GM23338 (cell line): ENCODE results near the gene BRF1. TPM values are rescaled to one million over a fixed set of nuclear protein-coding genes. Genes with fewer than 3 reads are reported as not detected.

Experiments used
- ATAC-seq: fragments of 200-7000 bp; cut with Tn5 transposase; 3 replicates; pipeline ENCODE4 v1.9.1; 2020
- DNase-seq: peaks from one replicate; pipeline ENCODE4 v3.0.0-alpha.2; 2015; ENCODE audit warnings: low spot score
- H2AFZ ChIP-seq: fragments of 200-600 bp; sonication (generic); 2 replicates; pipeline ENCODE4 v1.8.0; 2016; ENCODE audit warnings: antibody characterized with exemption, mild to moderate bottlenecking, moderate library complexity
- H3F3A ChIP-seq: fragments of 200-600 bp; sonication (generic); replicated peaks from 2 replicates; pipeline ENCODE4 v1.8.0; 2017; ENCODE audit warnings: antibody characterized with exemption, mixed run types, low read depth
- H3K27ac ChIP-seq: fragments of 200-600 bp; sonication (generic); 2 replicates; pipeline ENCODE4 v1.6.1; 2016; ENCODE audit warnings: low read depth
- H3K27me3 ChIP-seq: fragments of 200-600 bp; sonication (generic); 2 replicates; pipeline ENCODE4 v1.8.0; 2016; ENCODE audit warnings: mild to moderate bottlenecking, mixed run types, moderate library complexity; ENCODE audit not compliant: insufficient read depth
- H3K36me3 ChIP-seq: fragments of 200-600 bp; sonication (generic); 2 replicates; pipeline ENCODE4 v1.8.0; 2016; ENCODE audit warnings: mild to moderate bottlenecking; ENCODE audit not compliant: insufficient read depth
- H3K4me1 ChIP-seq: fragments of 200-600 bp; sonication (generic); 2 replicates; pipeline ENCODE4 v1.8.0; 2016; ENCODE audit warnings: mild to moderate bottlenecking, moderate library complexity; ENCODE audit not compliant: insufficient read depth
- H3K4me2 ChIP-seq: fragments of 200-600 bp; sonication (generic); 2 replicates; pipeline ENCODE4 v1.7.1; 2017; ENCODE audit warnings: mixed run types
- H3K4me3 ChIP-seq: fragments of 200-600 bp; sonication (generic); 2 replicates; pipeline ENCODE4 v1.6.1; 2016; ENCODE audit warnings: mixed run types
- H3K79me2 ChIP-seq: fragments of 200-600 bp; sonication (generic); replicated peaks from 2 replicates; pipeline ENCODE4 v1.8.0; 2017; ENCODE audit warnings: mild to moderate bottlenecking; ENCODE audit not compliant: insufficient read depth
- H3K9me2 ChIP-seq: fragments of 200-600 bp; sonication (generic); 2 replicates; pipeline ENCODE4 v1.8.0; 2017; ENCODE audit not compliant: insufficient read depth
- H4K20me1 ChIP-seq: fragments of 200-600 bp; sonication (generic); replicated peaks from 2 replicates; pipeline ENCODE4 v1.8.0; 2017; ENCODE audit warnings: mild to moderate bottlenecking; ENCODE audit not compliant: insufficient read depth
- H3K27ac Mint-ChIP-seq: 2 replicates; pipeline ENCODE4 v1.8.0; 2020; ENCODE audit warnings: inconsistent platforms, mild to moderate bottlenecking, moderate library complexity, mixed read lengths
- H3K27me3 Mint-ChIP-seq: 3 replicates; pipeline ENCODE4 v1.8.0; 2022; ENCODE audit warnings: low read depth, mild to moderate bottlenecking, moderate library complexity, mixed read lengths, inconsistent platforms; ENCODE audit not compliant: insufficient read depth, poor library complexity
- H3K36me3 Mint-ChIP-seq: 3 replicates; pipeline ENCODE4 v1.8.0; 2021; ENCODE audit warnings: low read depth, mild to moderate bottlenecking, inconsistent platforms, moderate library complexity, mixed read lengths
- H3K4me1 Mint-ChIP-seq: 3 replicates; pipeline ENCODE4 v1.8.0; 2020; ENCODE audit warnings: mild to moderate bottlenecking, inconsistent platforms, mixed read lengths
- H3K4me3 Mint-ChIP-seq: 3 replicates; pipeline ENCODE4 v1.8.0; 2021; ENCODE audit warnings: moderate library complexity, mild to moderate bottlenecking, inconsistent platforms, mixed read lengths
- H3K9me3 Mint-ChIP-seq: 3 replicates; pipeline ENCODE4 v1.8.0; 2020; ENCODE audit warnings: moderate library complexity, mild to moderate bottlenecking, inconsistent platforms, mixed read lengths
- CREB1 ChIP-seq: fragments of 250-450 bp; sonication (Bioruptor Pico); IDR thresholded peaks from 2 replicates; pipeline ENCODE4 v1.5.0; 2020; ENCODE audit warnings: low read depth, mild to moderate bottlenecking, moderate library complexity
- EZH2 ChIP-seq: fragments of 200-600 bp; sonication (generic); IDR thresholded peaks from one replicate; pipeline ENCODE4 v1.8.0; 2017; ENCODE audit warnings: antibody characterized with exemption, mild to moderate bottlenecking, low read depth; ENCODE audit not compliant: unreplicated experiment
- NANOG ChIP-seq: IDR thresholded peaks from 2 replicates; pipeline ENCODE4 v1.6.1; 2016; ENCODE audit warnings: antibody characterized with exemption, borderline replicate concordance
- POLR2AphosphoS5 ChIP-seq: IDR thresholded peaks from 2 replicates; pipeline ENCODE4 v1.6.1; 2016; ENCODE audit warnings: antibody characterized with exemption, low read depth
- STAT1 ChIP-seq: IDR thresholded peaks from one replicate; pipeline ENCODE4 v1.6.1; 2016; ENCODE audit warnings: antibody characterized with exemption; ENCODE audit not compliant: unreplicated experiment
- ZNF114 ChIP-seq: fragments of 250-450 bp; sonication (Bioruptor Pico); IDR thresholded peaks from 2 replicates; pipeline ENCODE4 v1.5.0; 2020; ENCODE audit warnings: mild to moderate bottlenecking, moderate library complexity
- ZNF331 ChIP-seq: fragments of 250-450 bp; sonication (Bioruptor Pico); IDR thresholded peaks from 2 replicates; pipeline ENCODE4 v1.5.0; 2020; ENCODE audit warnings: low read depth, mild to moderate bottlenecking, moderate library complexity
- polyA plus RNA-seq: library from polyadenylated mRNA; unstranded; fragments of >200 nt; fragmentation: Nextera tagmentation; extraction: Ambion mirVana; gene quantifications from 2 replicates; pipeline ENCODE4 v1.2.1, GENCODE V29; 2016
- total RNA-seq: library from RNA; depleted of rRNA; stranded (reverse); fragments of >200 nt; shearing (Covaris generic); gene quantifications from 2 replicates; pipeline ENCODE4 v1.2.3, GENCODE V29; 2014
- TF ChIP-seq, protein P1 (sequence below): IDR thresholded peaks from one replicate; pipeline ENCODE4 v1.6.1; 2018; ENCODE audit warnings: antibody characterized with exemption; ENCODE audit not compliant: unreplicated experiment
- TF ChIP-seq, protein P2 (sequence below), 2 experiments: fragments of 200-600 bp in 1 of 2; sonication (generic) in 1 of 2; conservative IDR thresholded peaks; 2 replicates each; pipeline versions ENCODE4 v1.5.1 to v1.6.1; 2016 to 2017; ENCODE audit warnings: antibody characterized with exemption in 2 of 2, low read depth in 2 of 2, mild to moderate bottlenecking in 2 of 2, moderate library complexity in 1 of 2
- TF ChIP-seq, protein P3 (sequence below): fragments of 250-450 bp; sonication (Bioruptor Pico); IDR thresholded peaks from 2 replicates; pipeline ENCODE4 v1.5.0; 2020; ENCODE audit warnings: mild to moderate bottlenecking, moderate library complexity

BRF1 gene
- total and polyA plus RNA-seq, 2 experiments from 2014 or later, result 8.6 to 29.9 TPM

- TF ChIP-seq, protein P1, sequence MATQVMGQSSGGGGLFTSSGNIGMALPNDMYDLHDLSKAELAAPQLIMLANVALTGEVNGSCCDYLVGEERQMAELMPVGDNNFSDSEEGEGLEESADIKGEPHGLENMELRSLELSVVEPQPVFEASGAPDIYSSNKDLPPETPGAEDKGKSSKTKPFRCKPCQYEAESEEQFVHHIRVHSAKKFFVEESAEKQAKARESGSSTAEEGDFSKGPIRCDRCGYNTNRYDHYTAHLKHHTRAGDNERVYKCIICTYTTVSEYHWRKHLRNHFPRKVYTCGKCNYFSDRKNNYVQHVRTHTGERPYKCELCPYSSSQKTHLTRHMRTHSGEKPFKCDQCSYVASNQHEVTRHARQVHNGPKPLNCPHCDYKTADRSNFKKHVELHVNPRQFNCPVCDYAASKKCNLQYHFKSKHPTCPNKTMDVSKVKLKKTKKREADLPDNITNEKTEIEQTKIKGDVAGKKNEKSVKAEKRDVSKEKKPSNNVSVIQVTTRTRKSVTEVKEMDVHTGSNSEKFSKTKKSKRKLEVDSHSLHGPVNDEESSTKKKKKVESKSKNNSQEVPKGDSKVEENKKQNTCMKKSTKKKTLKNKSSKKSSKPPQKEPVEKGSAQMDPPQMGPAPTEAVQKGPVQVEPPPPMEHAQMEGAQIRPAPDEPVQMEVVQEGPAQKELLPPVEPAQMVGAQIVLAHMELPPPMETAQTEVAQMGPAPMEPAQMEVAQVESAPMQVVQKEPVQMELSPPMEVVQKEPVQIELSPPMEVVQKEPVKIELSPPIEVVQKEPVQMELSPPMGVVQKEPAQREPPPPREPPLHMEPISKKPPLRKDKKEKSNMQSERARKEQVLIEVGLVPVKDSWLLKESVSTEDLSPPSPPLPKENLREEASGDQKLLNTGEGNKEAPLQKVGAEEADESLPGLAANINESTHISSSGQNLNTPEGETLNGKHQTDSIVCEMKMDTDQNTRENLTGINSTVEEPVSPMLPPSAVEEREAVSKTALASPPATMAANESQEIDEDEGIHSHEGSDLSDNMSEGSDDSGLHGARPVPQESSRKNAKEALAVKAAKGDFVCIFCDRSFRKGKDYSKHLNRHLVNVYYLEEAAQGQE, result no peak
- TF ChIP-seq, protein P2, sequence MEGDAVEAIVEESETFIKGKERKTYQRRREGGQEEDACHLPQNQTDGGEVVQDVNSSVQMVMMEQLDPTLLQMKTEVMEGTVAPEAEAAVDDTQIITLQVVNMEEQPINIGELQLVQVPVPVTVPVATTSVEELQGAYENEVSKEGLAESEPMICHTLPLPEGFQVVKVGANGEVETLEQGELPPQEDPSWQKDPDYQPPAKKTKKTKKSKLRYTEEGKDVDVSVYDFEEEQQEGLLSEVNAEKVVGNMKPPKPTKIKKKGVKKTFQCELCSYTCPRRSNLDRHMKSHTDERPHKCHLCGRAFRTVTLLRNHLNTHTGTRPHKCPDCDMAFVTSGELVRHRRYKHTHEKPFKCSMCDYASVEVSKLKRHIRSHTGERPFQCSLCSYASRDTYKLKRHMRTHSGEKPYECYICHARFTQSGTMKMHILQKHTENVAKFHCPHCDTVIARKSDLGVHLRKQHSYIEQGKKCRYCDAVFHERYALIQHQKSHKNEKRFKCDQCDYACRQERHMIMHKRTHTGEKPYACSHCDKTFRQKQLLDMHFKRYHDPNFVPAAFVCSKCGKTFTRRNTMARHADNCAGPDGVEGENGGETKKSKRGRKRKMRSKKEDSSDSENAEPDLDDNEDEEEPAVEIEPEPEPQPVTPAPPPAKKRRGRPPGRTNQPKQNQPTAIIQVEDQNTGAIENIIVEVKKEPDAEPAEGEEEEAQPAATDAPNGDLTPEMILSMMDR (conservative IDR thresholded peaks at IDR 0.05; ENCODE audit: low read depth in 2 of 2), result no peak
- TF ChIP-seq ZNF331 (CRISPR knock-in tag) (no peak), POLR2AphosphoS5 (no peak), NANOG (no peak), STAT1 (no peak), EZH2 (no peak), CREB1 (CRISPR knock-in tag) (no peak)
Measured at GRCh38 chr14:105305791-105306190, 5.0 kb upstream of the BRF1 start (continued).

- Mint-ChIP-seq H3K36me3 (no peaks in the 10 kb centered on the region), H3K27me3 (peaks cover 14% of the 10 kb centered on the region), H3K9me3 (no peaks in the 10 kb centered on the region), H3K4me3 (no peak overlapping the region), H3K27ac (no peak overlapping the region), H3K4me1 (peaks cover 9% of the 10 kb centered on the region)
- no peak for ATAC-seq
- H3K79me2 ChIP-seq, result no peaks in the 10 kb centered on the region
- H3K9me2 ChIP-seq, result no peaks in the 10 kb centered on the region
- peaks cover 11% of the 10 kb centered on the region; the same call in 1 of the 2 replicates for H3K4me1 ChIP-seq
- no peaks in the 10 kb centered on the region for H3K27me3 ChIP-seq
- peaks cover 5% of the 10 kb centered on the region; the same call in 1 of the 2 replicates for H3F3A ChIP-seq
- no peaks in the 10 kb centered on the region; the same call in 1 of the 2 replicates for H4K20me1 ChIP-seq
- H3K4me3 ChIP-seq, result no peak overlapping the region
- DNase-seq, result no peak
- H3K4me2 ChIP-seq, result no peak overlapping the region
- no peak overlapping the region for H3K27ac ChIP-seq
- no peak overlapping the region for H2AFZ ChIP-seq
- no peaks in the 10 kb centered on the region for H3K36me3 ChIP-seq
- TF ChIP-seq, protein P1, result no peak
- no peak for TF ChIP-seq STAT1
- TF ChIP-seq, protein P3, sequence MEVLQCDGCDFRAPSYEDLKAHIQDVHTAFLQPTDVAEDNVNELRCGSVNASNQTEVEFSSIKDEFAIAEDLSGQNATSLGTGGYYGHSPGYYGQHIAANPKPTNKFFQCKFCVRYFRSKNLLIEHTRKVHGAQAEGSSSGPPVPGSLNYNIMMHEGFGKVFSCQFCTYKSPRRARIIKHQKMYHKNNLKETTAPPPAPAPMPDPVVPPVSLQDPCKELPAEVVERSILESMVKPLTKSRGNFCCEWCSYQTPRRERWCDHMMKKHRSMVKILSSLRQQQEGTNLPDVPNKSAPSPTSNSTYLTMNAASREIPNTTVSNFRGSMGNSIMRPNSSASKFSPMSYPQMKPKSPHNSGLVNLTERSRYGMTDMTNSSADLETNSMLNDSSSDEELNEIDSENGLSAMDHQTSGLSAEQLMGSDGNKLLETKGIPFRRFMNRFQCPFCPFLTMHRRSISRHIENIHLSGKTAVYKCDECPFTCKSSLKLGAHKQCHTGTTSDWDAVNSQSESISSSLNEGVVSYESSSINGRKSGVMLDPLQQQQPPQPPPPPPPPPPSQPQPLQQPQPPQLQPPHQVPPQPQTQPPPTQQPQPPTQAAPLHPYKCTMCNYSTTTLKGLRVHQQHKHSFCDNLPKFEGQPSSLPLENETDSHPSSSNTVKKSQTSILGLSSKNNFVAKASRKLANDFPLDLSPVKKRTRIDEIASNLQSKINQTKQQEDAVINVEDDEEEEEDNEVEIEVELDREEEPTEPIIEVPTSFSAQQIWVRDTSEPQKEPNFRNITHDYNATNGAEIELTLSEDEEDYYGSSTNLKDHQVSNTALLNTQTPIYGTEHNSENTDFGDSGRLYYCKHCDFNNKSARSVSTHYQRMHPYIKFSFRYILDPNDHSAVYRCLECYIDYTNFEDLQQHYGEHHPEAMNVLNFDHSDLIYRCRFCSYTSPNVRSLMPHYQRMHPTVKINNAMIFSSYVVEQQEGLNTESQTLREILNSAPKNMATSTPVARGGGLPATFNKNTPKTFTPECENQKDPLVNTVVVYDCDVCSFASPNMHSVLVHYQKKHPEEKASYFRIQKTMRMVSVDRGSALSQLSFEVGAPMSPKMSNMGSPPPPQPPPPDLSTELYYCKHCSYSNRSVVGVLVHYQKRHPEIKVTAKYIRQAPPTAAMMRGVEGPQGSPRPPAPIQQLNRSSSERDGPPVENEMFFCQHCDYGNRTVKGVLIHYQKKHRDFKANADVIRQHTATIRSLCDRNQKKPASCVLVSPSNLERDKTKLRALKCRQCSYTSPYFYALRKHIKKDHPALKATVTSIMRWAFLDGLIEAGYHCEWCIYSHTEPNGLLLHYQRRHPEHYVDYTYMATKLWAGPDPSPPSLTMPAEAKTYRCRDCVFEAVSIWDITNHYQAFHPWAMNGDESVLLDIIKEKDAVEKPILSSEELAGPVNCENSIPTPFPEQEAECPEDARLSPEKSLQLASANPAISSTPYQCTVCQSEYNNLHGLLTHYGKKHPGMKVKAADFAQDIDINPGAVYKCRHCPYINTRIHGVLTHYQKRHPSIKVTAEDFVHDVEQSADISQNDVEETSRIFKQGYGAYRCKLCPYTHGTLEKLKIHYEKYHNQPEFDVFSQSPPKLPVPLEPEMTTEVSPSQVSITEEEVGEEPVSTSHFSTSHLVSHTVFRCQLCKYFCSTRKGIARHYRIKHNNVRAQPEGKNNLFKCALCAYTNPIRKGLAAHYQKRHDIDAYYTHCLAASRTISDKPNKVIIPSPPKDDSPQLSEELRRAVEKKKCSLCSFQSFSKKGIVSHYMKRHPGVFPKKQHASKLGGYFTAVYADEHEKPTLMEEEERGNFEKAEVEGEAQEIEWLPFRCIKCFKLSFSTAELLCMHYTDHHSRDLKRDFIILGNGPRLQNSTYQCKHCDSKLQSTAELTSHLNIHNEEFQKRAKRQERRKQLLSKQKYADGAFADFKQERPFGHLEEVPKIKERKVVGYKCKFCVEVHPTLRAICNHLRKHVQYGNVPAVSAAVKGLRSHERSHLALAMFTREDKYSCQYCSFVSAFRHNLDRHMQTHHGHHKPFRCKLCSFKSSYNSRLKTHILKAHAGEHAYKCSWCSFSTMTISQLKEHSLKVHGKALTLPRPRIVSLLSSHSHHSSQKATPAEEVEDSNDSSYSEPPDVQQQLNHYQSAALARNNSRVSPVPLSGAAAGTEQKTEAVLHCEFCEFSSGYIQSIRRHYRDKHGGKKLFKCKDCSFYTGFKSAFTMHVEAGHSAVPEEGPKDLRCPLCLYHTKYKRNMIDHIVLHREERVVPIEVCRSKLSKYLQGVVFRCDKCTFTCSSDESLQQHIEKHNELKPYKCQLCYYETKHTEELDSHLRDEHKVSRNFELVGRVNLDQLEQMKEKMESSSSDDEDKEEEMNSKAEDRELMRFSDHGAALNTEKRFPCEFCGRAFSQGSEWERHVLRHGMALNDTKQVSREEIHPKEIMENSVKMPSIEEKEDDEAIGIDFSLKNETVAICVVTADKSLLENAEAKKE (CRISPR knock-in tag), result no peak
- TF ChIP-seq NANOG, result no peak
- TF ChIP-seq ZNF114 (CRISPR knock-in tag), result no peak
- TF ChIP-seq POLR2AphosphoS5, result no peak
Measured at GRCh38 chr14:105305345-105305744, 4.5 kb upstream of the BRF1 start.
